Measurements from ENCODE around the gene ACER3.

ACER3 gene

GRCh38 chr11:77074205-77074604, 213.5 kb downstream of the ACER3 start:
- no peak for DNase-seq (ENCODE audit: low read depth in 2 of 2)

GRCh38 chr11:77074626-77075221, 214.0 kb downstream of the ACER3 start:
- no peak for DNase-seq (ENCODE audit: low read depth in 2 of 2)

DNA sequence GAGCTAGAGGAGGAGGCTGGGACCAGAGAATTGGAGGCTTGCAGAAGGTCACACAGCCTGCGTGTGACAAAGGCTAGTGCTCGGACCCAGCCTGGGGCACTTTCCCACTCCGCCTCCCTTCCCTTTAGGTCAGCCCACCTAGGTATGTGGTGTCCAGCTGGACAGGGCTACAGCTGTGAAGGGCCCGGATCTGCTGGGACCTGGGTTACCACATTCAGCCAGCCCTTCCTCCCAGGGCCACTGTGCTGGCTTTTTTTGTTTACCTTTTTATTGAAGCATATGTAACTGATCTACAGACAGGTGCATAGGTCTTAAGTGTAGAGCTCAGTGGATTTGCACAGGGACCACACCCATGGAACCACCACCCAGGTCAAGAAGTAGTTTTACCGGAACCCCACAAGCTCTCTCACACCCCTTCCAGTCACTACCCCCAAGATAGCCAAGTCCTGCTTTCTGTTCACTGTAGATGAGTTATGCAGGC, 214.7 kb downstream of the ACER3 start:
- DNase-seq (ENCODE audit: low read depth in 2 of 2): no peak

Data from stimulated activated CD4-positive, alpha-beta T cell treated with anti-CD3 and anti-CD28 coated beads, Interleukin-1b, Interleukin-23, amount 100 ng/mL, for 4 hours (primary cell).